T-helper 2 cell treated with Interferon-gamma antibody and Interleukin-4, amounts not matched to agents 100 ng/mL and 5 ng/mL, for 36 hours (primary cell): Measurements from ENCODE around the gene C2orf15. TPM values are rescaled to one million over a fixed set of nuclear protein-coding genes. Genes with fewer than 3 reads are reported as not detected.
"Not testable (repeated sequence)": the region's sequence is repeated elsewhere in the genome, so short reads cannot be mapped to it uniquely, and the experiment has no call there.

Experiments
- intact Hi-C: fragments of 100-400 bp; cut with micrococcal nuclease; formaldehyde crosslinking; loops from one replicate; pipeline ENCODE4 v1.15.1; 2023
- total RNA-seq: library from RNA; stranded (reverse); gene quantifications from 2 replicates; pipeline ENCODE4 v1.2.3, GENCODE V29; 2022

The C2orf15 gene, protein sequence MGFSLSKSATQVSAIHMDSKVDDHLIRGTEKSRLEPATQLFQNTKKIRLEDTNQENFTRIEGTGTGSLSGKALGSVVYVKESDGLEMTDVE
- 0.20 and 0.34 TPM in 2 replicates for total RNA-seq

DNA sequence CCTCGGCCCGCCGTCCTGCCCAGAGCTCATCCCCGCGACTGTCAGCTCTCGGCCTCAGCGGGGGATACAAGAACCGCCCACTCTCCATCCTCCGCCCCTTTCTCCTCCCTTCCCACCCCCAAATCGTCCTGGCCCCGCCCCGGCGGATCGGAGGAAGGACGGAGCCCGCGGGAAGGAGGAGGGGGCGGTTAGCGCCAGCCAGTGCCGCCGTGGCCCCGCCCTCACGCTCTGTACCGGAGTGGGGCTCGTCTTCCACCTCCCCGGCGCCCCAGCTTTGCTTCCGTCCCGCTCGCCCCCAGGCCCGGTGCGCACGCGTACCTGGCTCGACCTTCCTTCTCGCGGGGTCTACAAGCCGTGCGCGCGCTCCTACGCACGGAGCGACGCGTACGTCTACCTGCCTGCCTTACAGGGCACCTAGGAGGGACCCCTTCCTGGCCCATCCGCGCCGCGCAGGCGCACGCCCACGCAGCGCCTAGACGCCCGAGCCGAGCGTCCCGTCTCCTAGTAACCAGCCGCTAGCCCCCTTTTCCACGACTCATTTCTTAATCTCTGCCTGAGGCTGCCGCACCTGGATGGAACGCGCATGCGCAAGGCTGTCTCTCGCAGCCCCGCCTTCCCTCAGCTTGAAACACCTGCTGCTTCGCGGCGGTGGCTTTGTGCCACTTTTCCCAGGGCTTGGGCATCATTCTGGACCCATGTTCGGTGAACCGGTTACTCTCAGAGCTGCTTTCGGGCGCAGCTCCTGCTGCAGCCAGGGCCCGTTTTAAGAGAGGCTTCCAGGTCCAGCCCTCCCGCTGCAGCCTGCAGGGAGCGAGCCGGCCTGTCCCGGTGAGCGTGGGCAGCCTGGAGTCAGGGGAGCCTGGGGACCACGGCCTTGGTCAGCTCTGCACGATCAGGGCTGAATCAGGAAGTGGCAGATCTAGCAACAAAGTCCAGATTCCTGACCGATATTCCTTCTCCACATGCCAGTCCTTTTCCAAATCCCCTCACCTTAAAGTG is at the start of gene C2orf15:
TSS of gene C2orf15 (plus strand) at position 598 of the 999 bp plus-strand sequence. CDS start 8,852 bp downstream, outside the sequence.
- intact Hi-C loops: loop anchor here (1.0 to 10.0 kb wide), 4 partner anchors 13 to 507 kb away; partner anchors contain the start of genes LIPT1, MITD1, MRPL30 and TSGA10

DNA sequence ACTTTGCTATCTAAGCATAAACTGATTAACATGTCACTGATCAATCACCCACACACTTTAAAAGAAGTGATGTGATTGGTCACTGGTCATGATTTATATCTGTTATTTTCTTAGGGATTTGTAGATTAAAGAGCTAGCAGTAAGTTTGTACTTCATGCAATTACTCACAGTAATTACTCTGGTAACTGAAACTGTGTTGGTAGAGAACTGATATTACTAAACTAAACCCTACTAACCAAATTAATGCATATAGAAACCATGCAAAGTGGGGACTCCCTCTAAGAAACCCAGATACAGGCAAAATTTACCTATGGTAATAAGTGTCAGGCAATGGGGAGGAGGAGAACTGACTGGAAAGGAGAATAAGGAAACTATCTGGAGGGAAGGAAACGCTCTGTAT is 44.8 kb upstream of the C2orf15 start:
- intact Hi-C loops: no loop called here

DNA sequence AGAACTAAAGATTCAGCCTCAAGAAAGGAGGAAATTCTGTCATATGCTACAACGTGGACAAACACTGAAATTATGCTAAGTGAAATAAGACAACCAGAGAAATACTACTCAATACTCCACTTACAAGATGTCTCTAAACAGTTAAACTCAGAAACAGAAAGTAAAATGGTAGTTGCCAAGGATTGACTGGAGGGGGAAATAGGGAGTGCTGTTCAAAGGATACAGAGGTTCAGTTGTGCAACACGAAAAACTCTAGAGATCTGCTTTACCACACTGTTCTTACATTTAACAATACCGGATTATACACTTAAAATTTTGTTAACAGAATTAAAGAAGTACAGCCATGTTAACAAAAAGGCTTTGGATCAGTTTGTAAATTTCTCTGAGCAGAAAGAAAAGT is 39.8 kb upstream of the C2orf15 start:
- intact Hi-C loops: no loop called here

DNA sequence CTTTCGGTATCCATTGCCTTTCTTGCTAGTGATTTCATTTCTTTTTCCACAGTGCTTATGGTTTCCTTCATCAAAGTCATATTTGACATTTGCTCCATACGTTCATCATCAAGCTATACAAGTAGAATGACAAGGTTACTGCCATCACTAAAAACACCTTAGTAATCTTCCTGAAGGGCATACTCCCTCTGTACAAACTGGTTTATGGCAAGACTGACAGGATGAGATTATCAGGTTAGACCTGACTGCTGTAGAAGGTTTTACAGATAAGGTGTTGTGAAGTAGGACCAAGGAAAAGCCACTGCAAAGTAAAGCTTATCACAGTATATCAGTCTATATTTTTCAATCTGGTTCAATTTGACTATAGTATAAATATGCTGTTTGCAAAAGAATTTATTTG is 37.5 kb upstream of the C2orf15 start:
- intact Hi-C loops: no loop called here

DNA sequence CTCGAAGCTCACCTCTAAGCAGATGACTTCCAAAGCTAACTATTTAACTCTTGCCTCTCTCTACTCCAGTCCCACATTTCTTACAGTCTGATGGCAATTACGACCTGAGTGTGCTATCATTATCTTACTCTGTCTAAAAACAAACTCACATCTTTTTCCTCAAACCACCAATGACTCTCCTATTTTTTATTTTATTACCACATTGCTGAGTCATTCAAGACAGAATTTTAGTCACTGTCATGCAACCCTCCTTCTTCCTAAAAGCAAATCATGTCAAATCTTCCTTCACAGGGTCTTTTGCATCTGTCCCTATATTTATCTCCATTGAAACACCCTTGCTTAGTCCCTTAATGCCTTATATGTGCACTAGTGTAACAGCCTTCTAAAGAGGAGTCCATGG is 34.6 kb upstream of the C2orf15 start:
- intact Hi-C loops: no loop called here

DNA sequence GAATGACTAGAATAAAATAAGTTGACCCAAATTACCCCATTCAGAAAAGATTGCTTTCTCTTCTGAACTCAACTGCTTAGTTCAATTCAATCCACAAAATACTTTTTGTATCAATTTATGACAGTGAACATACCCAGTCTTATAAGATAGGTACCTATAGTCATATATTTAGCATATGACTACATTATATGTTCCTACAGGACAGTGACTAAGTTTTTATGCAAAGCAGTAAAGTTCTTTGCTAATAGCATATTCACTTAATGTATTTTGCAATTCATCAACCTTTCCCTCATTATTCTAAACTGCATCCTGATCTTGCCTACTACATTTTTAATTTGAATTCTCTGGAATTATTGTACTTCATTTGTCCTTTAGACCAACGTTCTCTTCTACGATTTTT is 30.3 kb upstream of the C2orf15 start:
- intact Hi-C loops: no loop called here

DNA sequence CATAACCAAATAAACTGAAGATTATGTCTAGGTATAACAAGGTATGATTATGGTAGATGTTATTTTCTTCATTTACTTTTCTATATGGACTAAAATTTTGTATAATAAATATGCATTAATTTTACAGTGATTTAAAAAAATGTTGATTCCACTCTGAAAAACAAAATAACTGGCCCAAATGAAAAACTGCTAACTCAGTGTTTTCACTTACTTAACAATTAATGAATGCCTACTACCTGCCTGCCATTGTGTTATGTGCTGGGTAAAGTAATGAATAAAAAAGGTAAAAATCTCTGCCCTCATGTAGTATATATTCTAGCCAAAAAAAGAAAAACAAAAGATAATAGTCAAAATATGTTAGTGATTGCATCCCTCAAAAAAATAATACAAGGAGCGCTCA is 29.6 kb upstream of the C2orf15 start:
- intact Hi-C loops: no loop called here

DNA sequence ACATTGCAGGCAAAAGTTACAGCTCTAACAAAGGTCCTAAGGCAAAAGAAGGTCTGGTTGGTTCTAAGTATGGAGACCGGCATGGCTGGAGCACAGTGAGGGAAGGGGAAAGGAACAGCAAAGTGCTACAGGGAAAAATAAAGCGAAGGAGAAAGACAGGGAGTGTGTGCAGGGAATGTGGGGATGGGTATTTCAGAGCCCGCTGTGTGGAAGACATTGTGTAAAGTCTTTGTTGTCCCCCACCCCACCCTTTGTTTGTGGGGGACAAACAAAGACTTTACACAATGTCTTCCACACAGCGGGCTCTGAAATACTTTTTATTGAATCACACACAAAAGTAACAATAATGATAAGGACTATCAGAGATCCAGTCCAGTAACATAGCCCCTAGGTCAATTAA is 28.9 kb upstream of the C2orf15 start:
- intact Hi-C loops: no loop called here

DNA sequence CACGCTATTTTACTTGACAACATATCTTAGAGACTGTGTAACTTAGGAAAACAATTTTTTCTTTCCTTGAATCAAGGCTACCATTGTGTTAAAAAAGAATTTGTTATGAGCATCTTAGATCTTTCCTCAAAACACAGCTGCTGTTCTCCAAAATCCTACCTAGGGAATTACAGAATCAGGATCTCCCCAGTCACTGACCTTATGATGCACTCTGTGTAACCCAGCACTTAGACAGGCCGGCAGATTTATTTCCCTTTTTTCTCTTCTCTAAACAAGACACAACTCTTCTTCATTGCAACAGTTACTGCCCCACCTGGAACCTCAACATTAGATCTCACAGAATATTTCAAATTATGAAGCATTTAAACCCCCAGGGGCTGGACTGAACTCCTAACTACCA is 13.5 kb upstream of the C2orf15 start:
- intact Hi-C loops: no loop called here

DNA sequence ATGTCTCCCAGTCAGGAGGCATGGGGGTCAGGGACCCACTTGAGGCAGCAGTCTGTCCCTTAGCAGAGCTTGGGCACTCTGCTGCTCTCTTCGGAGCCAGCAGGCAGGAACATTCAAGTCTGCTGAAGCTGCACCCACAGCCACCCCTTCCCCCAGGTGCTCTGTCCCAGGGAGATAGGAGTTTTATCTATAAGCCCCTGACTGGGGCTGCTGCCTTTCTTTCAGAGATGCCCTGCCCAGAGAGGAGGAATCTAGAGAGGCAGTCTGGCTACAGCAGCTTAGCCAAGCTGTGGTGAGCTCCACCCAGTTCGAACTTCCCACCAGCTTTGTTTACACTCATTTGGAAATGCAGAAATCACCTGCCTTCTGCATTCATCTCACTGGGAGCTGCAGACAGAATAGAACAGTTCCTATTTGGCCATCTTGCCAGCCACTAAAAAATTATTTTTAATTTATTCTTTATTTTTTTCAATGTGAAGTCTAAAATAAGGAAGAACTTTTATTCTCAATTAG is 6.4 kb upstream of the C2orf15 start:
- intact Hi-C loops: not testable (repeated sequence)

DNA sequence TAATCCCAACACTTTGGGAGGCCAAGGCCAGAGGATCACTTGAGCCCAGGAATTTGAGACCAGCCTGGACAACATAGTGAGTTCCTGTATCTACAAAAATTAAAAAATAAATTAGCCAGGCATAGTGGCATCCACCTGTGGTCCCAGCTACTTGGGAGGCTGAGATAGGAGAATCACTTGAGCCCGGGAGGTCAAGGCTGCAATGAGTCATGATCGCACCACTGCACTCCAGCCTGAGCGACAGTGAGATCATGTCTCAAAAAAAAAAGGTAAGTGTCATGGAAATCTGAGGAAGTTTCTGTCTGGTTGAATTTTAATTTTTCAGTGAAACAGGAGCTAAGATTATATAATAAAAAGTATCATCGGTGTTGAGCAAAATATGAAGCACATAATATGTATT is 2.5 kb upstream of the C2orf15 start:
- intact Hi-C loops: no loop called here

DNA sequence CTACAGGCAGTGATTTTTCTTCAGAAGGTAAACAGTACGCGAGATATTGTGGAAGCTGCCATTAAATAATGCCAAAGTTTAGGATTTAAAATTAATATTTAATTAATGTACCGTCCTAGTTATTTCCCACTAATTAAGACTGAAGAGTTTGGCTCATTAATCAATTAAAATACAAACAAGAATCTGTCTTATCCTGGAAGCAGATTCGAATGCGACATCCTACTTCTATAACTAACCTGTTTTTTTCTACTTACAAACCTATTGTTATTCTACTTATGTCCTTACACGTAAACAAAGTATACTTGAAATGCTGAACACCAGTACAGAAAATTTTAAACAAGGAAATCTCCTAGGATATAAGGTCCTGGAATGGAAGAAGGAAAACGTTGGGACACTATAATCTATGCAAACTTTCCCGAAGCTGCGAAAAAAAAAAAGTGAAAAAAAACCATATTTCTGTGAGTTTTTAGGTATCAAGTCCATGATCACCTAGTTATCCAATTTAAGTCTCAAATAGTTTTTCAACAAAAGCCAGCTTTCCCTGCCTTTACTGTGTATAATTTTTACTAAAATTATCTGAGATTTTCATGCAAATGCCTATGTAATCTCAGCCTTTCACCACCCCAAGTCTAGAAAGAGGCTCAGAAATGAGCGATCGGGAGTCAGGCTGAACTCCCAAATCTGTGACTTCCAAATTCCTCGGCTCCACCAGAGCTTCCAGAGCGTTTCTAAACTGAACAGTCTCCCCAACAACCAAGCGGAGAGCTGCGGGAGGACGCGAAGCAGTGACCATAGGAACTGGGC is 1.2 kb upstream of the C2orf15 start:
- intact Hi-C loops: loop anchor here (10.0 kb wide), 1 partner anchor 505 kb away; no protein-coding TSS in a partner anchor

DNA sequence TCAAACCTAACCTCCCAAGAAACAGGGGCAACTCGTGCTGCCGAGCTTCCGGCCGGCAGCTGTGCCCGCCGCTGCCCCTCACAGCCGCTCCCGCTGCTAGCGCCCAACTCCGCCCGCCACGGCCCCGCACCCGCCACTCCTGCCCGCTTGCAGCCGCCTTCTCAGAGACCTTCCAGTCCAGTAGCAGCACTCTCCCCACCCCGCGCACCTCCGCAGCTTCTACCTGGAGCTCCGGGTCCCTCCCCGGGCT is 722 bp upstream of the C2orf15 start:
- intact Hi-C loops: loop anchor here (1.0 to 10.0 kb wide), 4 partner anchors 14 to 506 kb away; partner anchors contain the start of genes LIPT1, MITD1, MRPL30 and TSGA10

DNA sequence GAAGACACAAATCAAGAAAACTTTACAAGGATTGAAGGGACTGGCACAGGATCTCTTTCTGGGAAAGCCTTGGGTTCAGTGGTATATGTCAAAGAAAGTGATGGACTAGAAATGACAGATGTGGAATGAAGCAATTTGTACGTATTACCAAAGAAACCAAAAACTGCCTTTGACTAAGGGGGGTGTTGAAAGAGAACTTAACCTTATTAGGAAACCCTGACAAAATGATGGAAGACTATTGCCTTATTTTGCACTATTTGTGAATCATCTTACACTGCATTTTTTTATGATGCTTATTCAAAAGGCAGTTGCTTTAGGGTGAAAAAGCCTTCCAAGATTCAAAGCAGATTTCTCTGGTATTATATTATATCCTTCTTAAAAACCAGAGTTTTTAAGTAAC is 9.2 kb downstream of the C2orf15 start:
- intact Hi-C loops: loop anchor here (10.0 kb wide), 2 partner anchors 344 to 696 kb away; partner anchors contain the start of gene REV1

DNA sequence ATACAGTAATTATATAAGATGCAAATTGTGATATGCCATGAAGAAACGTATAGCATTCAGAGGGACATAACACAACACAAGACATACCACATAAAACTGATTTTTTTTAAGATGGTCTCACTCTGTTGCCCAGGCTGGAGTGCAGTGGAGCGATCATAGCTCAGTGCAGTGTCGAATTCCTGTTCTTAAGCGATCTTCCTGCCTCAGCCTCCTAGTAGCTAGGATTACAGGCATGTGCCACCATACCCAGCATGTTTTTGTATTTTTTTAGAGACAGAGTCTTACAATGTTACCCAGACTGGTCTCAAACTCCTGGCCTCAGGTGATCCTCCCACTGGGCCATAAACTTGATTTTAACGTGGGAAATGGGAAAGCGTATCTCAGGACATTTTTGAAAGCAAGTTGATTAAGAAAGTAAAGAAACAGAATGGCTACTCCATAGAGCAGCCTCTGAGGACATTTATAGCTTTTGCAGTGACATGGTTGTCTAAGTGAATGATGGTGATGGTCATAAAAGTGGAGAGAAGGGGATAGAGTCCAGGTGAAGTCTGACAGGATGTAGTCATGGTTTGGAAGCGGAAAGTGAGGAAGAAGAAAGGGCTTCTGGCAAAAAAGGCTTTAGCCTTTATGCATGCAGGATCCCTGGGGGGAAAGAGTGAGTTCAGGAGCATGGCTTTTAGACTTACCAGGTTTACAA is 10.8 kb downstream of the C2orf15 start:
- intact Hi-C loops: loop anchor here (10.0 kb wide), 2 partner anchors 342 to 698 kb away; partner anchors contain the start of gene REV1

DNA sequence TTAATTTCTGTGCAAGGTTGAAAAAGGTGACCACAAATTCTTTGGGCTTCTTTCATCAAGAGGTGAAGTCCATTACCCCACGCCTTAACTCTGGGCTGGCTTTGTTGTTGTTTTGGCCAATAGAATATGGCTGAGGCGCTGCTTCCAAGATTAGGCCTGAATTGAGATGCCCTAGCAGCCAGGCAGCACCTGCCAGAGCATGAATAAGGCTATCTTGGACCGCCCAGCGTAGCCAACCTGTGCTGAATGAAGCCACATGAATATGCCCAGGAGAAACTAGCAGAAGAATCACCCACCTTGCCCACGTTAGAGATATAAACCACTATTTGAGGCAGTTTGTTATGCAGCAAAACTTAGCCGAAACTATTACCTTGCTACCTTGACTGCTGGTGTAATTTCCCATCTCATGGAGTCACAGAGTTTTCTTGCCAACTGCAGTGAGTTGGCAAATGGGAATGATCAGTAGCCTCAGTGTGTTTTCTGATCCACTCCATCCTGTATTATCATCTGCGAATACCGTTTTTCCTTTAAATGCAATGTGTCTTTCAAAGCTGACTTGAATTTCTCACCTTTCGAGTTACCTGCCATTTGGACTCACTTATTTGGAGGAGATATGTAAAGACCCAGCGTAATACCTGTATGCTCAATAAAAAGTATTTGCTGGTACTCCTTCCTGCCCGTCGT is 12.6 kb downstream of the C2orf15 start:
- intact Hi-C loops: loop anchor here (1.0 to 10.0 kb wide), 3 partner anchors 13 to 699 kb away; partner anchors contain the start of genes C2orf15 and REV1

DNA sequence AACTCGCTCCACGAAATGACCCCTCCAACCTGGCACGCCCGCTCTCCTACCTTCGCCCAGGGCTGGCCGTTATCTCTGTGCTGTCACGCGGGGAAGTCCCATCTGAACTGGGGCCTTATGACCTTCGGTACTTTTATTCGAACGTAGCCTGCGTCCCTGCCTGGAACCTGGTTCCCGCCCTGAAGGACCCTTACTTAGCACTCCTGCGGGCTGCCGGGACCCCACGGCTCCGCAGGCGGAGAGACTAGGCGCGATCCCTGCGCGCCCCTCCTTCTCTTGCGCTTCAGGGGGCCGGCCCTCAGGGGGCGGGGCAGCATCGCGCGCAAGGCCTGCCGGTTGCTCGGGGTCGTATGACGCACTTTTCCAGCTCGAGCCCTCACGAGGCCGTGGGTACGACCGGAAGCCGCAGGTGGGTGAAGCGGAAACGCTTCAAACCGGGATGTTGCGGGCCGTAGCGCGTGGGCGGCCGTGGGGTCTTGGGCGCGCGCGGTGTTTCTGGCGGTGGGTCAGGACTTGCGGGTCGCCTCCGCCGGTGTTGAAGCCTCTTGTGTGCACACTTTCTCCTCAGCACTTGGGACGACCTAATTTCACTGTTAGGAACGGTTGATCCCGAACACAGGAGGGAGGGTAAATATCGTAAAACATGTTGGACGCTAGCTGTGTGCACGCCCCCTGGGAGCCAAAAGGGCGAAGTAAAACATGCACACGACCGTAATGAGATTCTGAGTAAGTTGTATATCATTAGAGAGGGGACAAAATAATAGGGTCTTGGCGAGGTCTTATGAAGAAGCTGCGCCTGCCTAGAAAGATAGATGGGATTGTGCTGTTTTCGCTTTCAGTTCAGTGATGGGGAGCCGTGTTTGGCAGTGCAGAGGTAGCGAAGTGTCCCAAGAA is 13.4 kb downstream of the C2orf15 start, which contains the start of the genes LIPT1 and TSGA10:
TSS of gene LIPT1 (plus strand) at position 325 of the 894 bp plus-strand sequence. CDS start 6,991 bp downstream, outside the sequence.
TSS of gene TSGA10 (minus strand) at position 300 of the 894 bp plus-strand sequence. CDS start 45,503 bp downstream, outside the sequence.
- intact Hi-C loops: loop anchor here (1.0 to 10.0 kb wide), 5 partner anchors 14 to 700 kb away; partner anchors contain the start of genes C2orf15, MITD1, MRPL30 and REV1

DNA sequence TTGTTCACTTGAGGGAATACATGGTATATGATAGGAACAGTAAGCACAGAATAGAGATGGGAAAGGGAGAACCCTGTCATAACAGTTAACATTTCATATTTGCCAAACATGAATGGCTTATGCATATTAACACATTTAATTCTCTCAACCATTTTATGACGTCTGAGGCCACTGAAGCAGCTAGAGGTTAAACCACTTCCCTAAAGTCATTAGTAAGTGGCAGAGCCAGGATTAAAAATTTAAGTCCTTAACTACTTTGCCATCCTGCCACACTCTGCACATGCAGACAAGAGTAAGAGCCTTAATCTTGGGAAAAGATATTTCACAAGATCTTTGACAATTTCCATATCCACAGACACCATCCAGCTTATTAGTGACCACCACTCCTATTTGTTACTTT is 15.4 kb downstream of the C2orf15 start:
- intact Hi-C loops: loop anchor here (10.0 kb wide), 2 partner anchors 338 to 702 kb away; partner anchors contain the start of gene REV1

DNA sequence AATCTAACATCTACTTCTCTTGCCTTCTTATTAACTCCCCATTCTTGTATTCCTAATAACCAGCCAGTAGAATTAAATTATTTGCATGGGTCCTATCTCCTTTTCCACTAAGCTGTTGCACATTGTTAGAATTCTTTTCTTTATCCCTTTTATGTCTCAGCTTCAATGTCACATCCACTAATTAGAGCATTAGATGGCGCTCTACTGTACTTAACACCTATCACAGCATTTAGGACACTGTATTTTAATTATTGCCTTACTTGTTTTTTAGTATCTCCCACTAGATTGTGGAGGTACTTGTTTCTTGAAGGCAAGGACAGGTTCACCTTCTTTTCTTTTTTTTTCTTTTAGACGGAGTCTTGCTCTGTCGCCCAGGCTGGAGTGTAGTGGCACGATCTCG is 17.1 kb downstream of the C2orf15 start:
- intact Hi-C loops: loop anchor here (10.0 kb wide), 2 partner anchors 336 to 704 kb away; partner anchors contain the start of gene REV1
